ENCODE data around the gene GRIK4.

Gene GRIK4

GRCh38 chr11:120514541-120515121, 3.1 kb downstream of the GRIK4 start:
- no peak for TF ChIP-seq CTCF (conservative IDR thresholded peaks at IDR 0.05; ENCODE audit: low read length)
- no peak for TF ChIP-seq EZH2phosphoT487 (IDR thresholded peaks at IDR 0.05; ENCODE audit: borderline replicate concordance)
- Histone ChIP-seq H4K20me1 (ENCODE audit: insufficient read depth, low read length, poor library complexity, severe bottlenecking) (no peaks in the 10 kb centered on the region), H3K4me1 (ENCODE audit: insufficient read depth, low read length, poor library complexity, severe bottlenecking) (no peaks in the 10 kb centered on the region), H3K9ac (ENCODE audit: low read depth, low read length, poor library complexity, severe bottlenecking) (no peak overlapping the region), H3K4me2 (ENCODE audit: low read depth, low read length, poor library complexity, severe bottlenecking) (no peak overlapping the region), H2AFZ (ENCODE audit: low read length) (no peak overlapping the region), H3K36me3 (ENCODE audit: insufficient read depth, low read length) (no peaks in the 10 kb centered on the region), H3K9me3 (ENCODE audit: insufficient read depth, low read depth, low read length) (no peaks in the 10 kb centered on the region), H3K79me2 (ENCODE audit: insufficient read depth, low read length) (no peaks in the 10 kb centered on the region), H3F3A (ENCODE audit: low read depth) (no peaks in the 10 kb centered on the region), H3K27me3 (ENCODE audit: insufficient read depth, low read length, poor library complexity, severe bottlenecking) (no peaks in the 10 kb centered on the region), H3K9me2 (replicated peaks; ENCODE audit: low read depth, low read length) (no peaks in the 10 kb centered on the region), H3K4me3 (ENCODE audit: low read length, poor library complexity, severe bottlenecking) (no peak overlapping the region)

GRCh38 chr11:120515186-120515723, 3.7 kb downstream of the GRIK4 start:
- Histone ChIP-seq H4K20me1 (ENCODE audit: insufficient read depth, low read length, poor library complexity, severe bottlenecking) (no peaks in the 10 kb centered on the region), H3K27me3 (ENCODE audit: insufficient read depth, low read length, poor library complexity, severe bottlenecking) (no peaks in the 10 kb centered on the region), H3K4me2 (ENCODE audit: low read depth, low read length, poor library complexity, severe bottlenecking) (no peak overlapping the region), H3K9ac (ENCODE audit: low read depth, low read length, poor library complexity, severe bottlenecking) (no peak overlapping the region), H3K36me3 (ENCODE audit: insufficient read depth, low read length) (no peaks in the 10 kb centered on the region), H3K79me2 (ENCODE audit: insufficient read depth, low read length) (no peaks in the 10 kb centered on the region), H3K4me3 (ENCODE audit: low read length, poor library complexity, severe bottlenecking) (no peak overlapping the region), H2AFZ (ENCODE audit: low read length) (no peak overlapping the region), H3K9me3 (ENCODE audit: insufficient read depth, low read depth, low read length) (no peaks in the 10 kb centered on the region), H3F3A (ENCODE audit: low read depth) (no peaks in the 10 kb centered on the region), H3K9me2 (replicated peaks; ENCODE audit: low read depth, low read length) (no peaks in the 10 kb centered on the region), H3K4me1 (ENCODE audit: insufficient read depth, low read length, poor library complexity, severe bottlenecking) (no peaks in the 10 kb centered on the region)
- no peak for TF ChIP-seq CTCF (conservative IDR thresholded peaks at IDR 0.05; ENCODE audit: low read length)
- TF ChIP-seq EZH2phosphoT487 (IDR thresholded peaks at IDR 0.05; ENCODE audit: borderline replicate concordance), result no peak

GRCh38 chr11:120516461-120517389, 5.2 kb downstream of the GRIK4 start:
- Histone ChIP-seq H3K36me3 (ENCODE audit: insufficient read depth, low read length) (no peaks in the 10 kb centered on the region), H3K4me3 (ENCODE audit: low read length, poor library complexity, severe bottlenecking) (no peak overlapping the region), H3K27me3 (ENCODE audit: insufficient read depth, low read length, poor library complexity, severe bottlenecking) (no peaks in the 10 kb centered on the region), H3K9ac (ENCODE audit: low read depth, low read length, poor library complexity, severe bottlenecking) (no peak overlapping the region), H3K4me1 (ENCODE audit: insufficient read depth, low read length, poor library complexity, severe bottlenecking) (no peaks in the 10 kb centered on the region), H3K9me3 (ENCODE audit: insufficient read depth, low read depth, low read length) (no peaks in the 10 kb centered on the region), H3K4me2 (ENCODE audit: low read depth, low read length, poor library complexity, severe bottlenecking) (no peak overlapping the region), H3F3A (ENCODE audit: low read depth) (no peaks in the 10 kb centered on the region), H3K79me2 (ENCODE audit: insufficient read depth, low read length) (no peaks in the 10 kb centered on the region), H4K20me1 (ENCODE audit: insufficient read depth, low read length, poor library complexity, severe bottlenecking) (no peaks in the 10 kb centered on the region), H3K9me2 (replicated peaks; ENCODE audit: low read depth, low read length) (no peaks in the 10 kb centered on the region), H2AFZ (ENCODE audit: low read length) (no peak overlapping the region)
- no peak for TF ChIP-seq CTCF (conservative IDR thresholded peaks at IDR 0.05; ENCODE audit: low read length)
- TF ChIP-seq EZH2phosphoT487 (IDR thresholded peaks at IDR 0.05; ENCODE audit: borderline replicate concordance), result no peak
